Epidermal melanocyte (primary cell): Measurements from ENCODE around the gene NDOR1.

Source experiments
- DNase-seq: peaks from one replicate; pipeline ENCODE4 v3.0.0; 2011; ENCODE audit warnings: low spot score; ENCODE audit not compliant: insufficient read length

NDOR1 gene

GRCh38 chr9:137167747-137168572 is 37.5 kb upstream of the NDOR1 start:
- DNase-seq: no peak

- DNase-seq: no peak
Observed at GRCh38 chr9:137168573-137168903, 37.0 kb upstream of the NDOR1 start.

- peak; percentile 40 for DNase-seq
Observed at GRCh38 chr9:137168904-137169856, 36.3 kb upstream of the NDOR1 start.

- peak; percentile 12 for DNase-seq
Observed at GRCh38 chr9:137169896-137170358, 35.6 kb upstream of the NDOR1 start, which contains the start of gene LRRC26. Gene LRRC26, minus strand, starts transcription at chr9:137170051. Its CDS starts 108 bp downstream, at chr9:137169943.

GRCh38 chr9:137170486-137171148 is 34.9 kb upstream of the NDOR1 start:
- peak; percentile 20 for DNase-seq

GRCh38 chr9:137171149-137171900 is 34.2 kb upstream of the NDOR1 start:
- no peak for DNase-seq

- no peak for DNase-seq
Observed at GRCh38 chr9:137172901-137173795, 32.4 kb upstream of the NDOR1 start.

GRCh38 chr9:137173796-137174664 is 31.5 kb upstream of the NDOR1 start:
- DNase-seq: no peak

GRCh38 chr9:137174722-137175293 is 30.7 kb upstream of the NDOR1 start:
- DNase-seq: no peak

- DNase-seq: no peak
Observed at GRCh38 chr9:137175345-137175961, 30.0 kb upstream of the NDOR1 start.

GRCh38 chr9:137176302-137177182 is 29.0 kb upstream of the NDOR1 start:
- peak; percentile 68 for DNase-seq

GRCh38 chr9:137178201-137178938 is 27.1 kb upstream of the NDOR1 start:
- no peak for DNase-seq

GRCh38 chr9:137178939-137179630 is 26.4 kb upstream of the NDOR1 start:
- DNase-seq: no peak

- DNase-seq: no peak
Observed at GRCh38 chr9:137179761-137180160, 25.7 kb upstream of the NDOR1 start.

- DNase-seq: no peak
Observed at GRCh38 chr9:137180491-137180890, 25.0 kb upstream of the NDOR1 start.

GRCh38 chr9:137181680-137182079 is 23.8 kb upstream of the NDOR1 start:
- no peak for DNase-seq
